Endothelial cell of umbilical vein (primary cell): Measurements from ENCODE around the gene HSPA2. TPM values are rescaled to one million over a fixed set of nuclear protein-coding genes. Genes with fewer than 3 reads are reported as not detected.

Source experiments
- BruUV-seq: library from RNA; stranded (reverse); fragments of 400-500 nt; replicated peaks from 2 replicates; lab custom pipeline; 2021; lab: Mats Ljungman, UMichigan
- CTCF ChIA-PET: fragments of 300-600, 350-600 bp; sonication (Branson Sonifier 250); formaldehyde crosslinking; loops from one replicate; lab custom pipeline; 2021; ENCODE audit warnings: antibody characterized with exemption, inconsistent platforms; lab: Charles Lee
- POLR2A ChIA-PET: fragments of 300-600, 350-600 bp; sonication (Branson Sonifier 250); formaldehyde crosslinking; loops from one replicate; lab custom pipeline; 2021; ENCODE audit warnings: antibody characterized with exemption, inconsistent platforms; lab: Charles Lee
- DNase-seq: peaks from one replicate; pipeline ENCODE4 v3.0.0-alpha.2; 2011; ENCODE audit warnings: low read depth, low spot score
- FAIRE-seq: peaks from 2 replicates; lab custom pipeline; 2011; peaks lifted over from hg19 to GRCh38; lab: Jason Lieb, UNC
- H2AFZ ChIP-seq: 2 replicates; pipeline ENCODE4 v1.6.0; 2012; ENCODE audit warnings: low read depth, low read length, control low read depth, inconsistent platforms
- H3K27ac ChIP-seq: 2 replicates; pipeline ENCODE4 v1.5.1; 2011; ENCODE audit warnings: low read depth, mild to moderate bottlenecking, control low read depth, low read length, moderate library complexity; ENCODE audit not compliant: insufficient read depth
- H3K27me3 ChIP-seq, 2 experiments: 2 replicates each; pipeline versions ENCODE4 v1.6.0 to v1.6.1; 2011; ENCODE audit warnings: low read length in 2 of 2, mixed read lengths in 1 of 2; ENCODE audit not compliant: control insufficient read depth in 2 of 2, insufficient read depth in 2 of 2
- H3K36me3 ChIP-seq, 2 experiments: 2 replicates in 1 of 2; 3 replicates in 1 of 2; pipeline ENCODE4 v1.5.1; 2011; ENCODE audit warnings: low read length in 2 of 2, mild to moderate bottlenecking in 1 of 2, moderate library complexity in 1 of 2; ENCODE audit not compliant: control insufficient read depth in 2 of 2, insufficient read depth in 2 of 2; ENCODE audit errors: extremely low read depth in 1 of 2
- H3K4me1 ChIP-seq: 3 replicates; pipeline ENCODE4 v1.5.1; 2011; ENCODE audit warnings: mild to moderate bottlenecking, low read length; ENCODE audit not compliant: control insufficient read depth, insufficient read depth; ENCODE audit errors: extremely low read depth
- H3K4me2 ChIP-seq: 2 replicates; pipeline ENCODE4 v1.6.1; 2011; ENCODE audit warnings: low read length, control low read depth, mixed read lengths; ENCODE audit not compliant: insufficient read depth
- H3K4me3 ChIP-seq, 3 experiments: fragments of 200-600 bp in 1 of 3; sonication (generic), shearing (Covaris generic) in 1 of 3; replicated peaks in 1 of 3; 2 replicates each; pipeline ENCODE4 v1.5.1; 2011 to 2016; ENCODE audit warnings: control low read depth in 3 of 3, low read length in 3 of 3, mild to moderate bottlenecking in 2 of 3, inconsistent platforms in 1 of 3, low read depth in 1 of 3, moderate library complexity in 1 of 3; ENCODE audit not compliant: insufficient read depth in 1 of 3
- H3K79me2 ChIP-seq: 2 replicates; pipeline ENCODE4 v1.6.0; 2012; ENCODE audit warnings: low read length, inconsistent platforms; ENCODE audit not compliant: control insufficient read depth, insufficient read depth
- H3K9ac ChIP-seq: replicated peaks from 2 replicates; pipeline ENCODE3; 2011; ENCODE audit warnings: low read length, control low read depth; ENCODE audit not compliant: insufficient read depth; ENCODE audit errors: extremely low read depth
- H3K9me1 ChIP-seq: replicated peaks from 3 replicates; pipeline ENCODE4 v1.6.0; 2011; ENCODE audit warnings: mild to moderate bottlenecking, low read length; ENCODE audit not compliant: control insufficient read depth, insufficient read depth; ENCODE audit errors: extremely low read depth
- H3K9me3 ChIP-seq: replicated peaks from 2 replicates; pipeline ENCODE4 v1.5.1; 2012; ENCODE audit warnings: low read length, inconsistent platforms; ENCODE audit not compliant: control insufficient read depth, insufficient read depth
- H4K20me1 ChIP-seq: replicated peaks from 2 replicates; pipeline ENCODE3; 2011; ENCODE audit warnings: mild to moderate bottlenecking, low read length; ENCODE audit not compliant: control insufficient read depth, insufficient read depth; ENCODE audit errors: extremely low read depth
- EZH2 ChIP-seq: IDR thresholded peaks from 2 replicates; pipeline ENCODE4 v1.6.1; 2012; ENCODE audit warnings: borderline replicate concordance, low read depth, mild to moderate bottlenecking, moderate library complexity, low read length, inconsistent platforms; ENCODE audit not compliant: severe bottlenecking
- FOS ChIP-seq: IDR thresholded peaks from 2 replicates; pipeline ENCODE4 v1.6.1; 2011; ENCODE audit warnings: mild to moderate bottlenecking, low read length, moderate library complexity, borderline replicate concordance; ENCODE audit not compliant: insufficient read depth
- GATA2 ChIP-seq: IDR thresholded peaks from 2 replicates; pipeline ENCODE4 v1.7.0; 2011; ENCODE audit warnings: low read depth, mild to moderate bottlenecking, moderate library complexity, mixed read lengths, low read length; ENCODE audit not compliant: insufficient read length, insufficient read depth
- JUN ChIP-seq: IDR thresholded peaks from 2 replicates; pipeline ENCODE4 v1.6.1; 2011; ENCODE audit warnings: borderline replicate concordance, low read depth; ENCODE audit not compliant: insufficient read length, insufficient read depth
- MYC ChIP-seq: IDR thresholded peaks from one replicate; pipeline ENCODE4 v1.6.1; 2011; ENCODE audit warnings: mild to moderate bottlenecking, low read depth, low read length
- POLR2A ChIP-seq: IDR thresholded peaks from 2 replicates; pipeline ENCODE4 v1.6.1; 2012; ENCODE audit warnings: low read depth, mild to moderate bottlenecking, control low read depth, low read length
- POLR2AphosphoS5 ChIP-seq: IDR thresholded peaks from 2 replicates; pipeline ENCODE4 v1.6.1; 2012; ENCODE audit warnings: low read depth, mild to moderate bottlenecking, control low read depth, low read length, moderate library complexity; ENCODE audit not compliant: insufficient read depth
- dilution Hi-C: fragments of 300-500 bp; cut with MboI; formaldehyde crosslinking; loops from one replicate; pipeline ENCODE4 v1.15.0; 2019; ENCODE audit warnings: low sequenced_read_pairs; ENCODE audit not compliant: extremely low pct_ligation_motif_present
- intact Hi-C: fragments of 100-400 bp; cut with micrococcal nuclease; formaldehyde crosslinking; loops from one replicate; pipeline ENCODE4 v1.10.0; 2022
- polyA plus RNA-seq, 4 experiments: library from polyadenylated mRNA; depleted of rRNA in 3 of 4; stranded (reverse) in 3 of 4; unstranded in 1 of 4; fragments of >200 nt; gene quantifications; 2 replicates each; pipeline versions ENCODE4 v1.2.1 to v1.2.3, GENCODE V29; 2011 to 2012; ENCODE audit warnings: missing spikeins in 1 of 4
- total RNA-seq: library from RNA; stranded (reverse); gene quantifications from 2 replicates; pipeline ENCODE4 v1.2.3, GENCODE V29; 2021
- TF ChIP-seq, protein P1 (sequence below): IDR thresholded peaks from 2 replicates; pipeline ENCODE4 v1.6.1; 2011; ENCODE audit not compliant: insufficient read depth, insufficient read length
- TF ChIP-seq, protein P2 (sequence below), 2 donors: IDR thresholded peaks; 1 replicate in 1 of 2; 2 replicates in 1 of 2; pipeline ENCODE4 v1.5.1; 2011; ENCODE audit warnings: low read length in 2 of 2, mild to moderate bottlenecking in 2 of 2, moderate library complexity in 2 of 2, control low read depth in 1 of 2, inconsistent platforms in 1 of 2, low read depth in 1 of 2; ENCODE audit not compliant: insufficient read depth in 1 of 2; ENCODE audit errors: extremely low read depth in 1 of 2

The HSPA2 gene
- total and polyA plus RNA-seq, 2 donors (not counting 3 experiments of a cell fraction or from before 2014, with no cell fraction given): 5.3 to 11.4 TPM

GRCh38 chr14:64507376-64508156 lies 33.0 kb upstream of the HSPA2 start:
- POLR2A ChIA-PET: no interaction called here
- no TSS peak for BruUV-seq
- TF ChIP-seq FOS (no peak), POLR2AphosphoS5 (no peak), MYC (no peak), EZH2 (no peak), POLR2A (no peak), GATA2 (no peak), JUN (no peak)
- TF ChIP-seq, protein P1, sequence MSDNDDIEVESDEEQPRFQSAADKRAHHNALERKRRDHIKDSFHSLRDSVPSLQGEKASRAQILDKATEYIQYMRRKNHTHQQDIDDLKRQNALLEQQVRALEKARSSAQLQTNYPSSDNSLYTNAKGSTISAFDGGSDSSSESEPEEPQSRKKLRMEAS: no peak
- TF ChIP-seq, protein P2, sequence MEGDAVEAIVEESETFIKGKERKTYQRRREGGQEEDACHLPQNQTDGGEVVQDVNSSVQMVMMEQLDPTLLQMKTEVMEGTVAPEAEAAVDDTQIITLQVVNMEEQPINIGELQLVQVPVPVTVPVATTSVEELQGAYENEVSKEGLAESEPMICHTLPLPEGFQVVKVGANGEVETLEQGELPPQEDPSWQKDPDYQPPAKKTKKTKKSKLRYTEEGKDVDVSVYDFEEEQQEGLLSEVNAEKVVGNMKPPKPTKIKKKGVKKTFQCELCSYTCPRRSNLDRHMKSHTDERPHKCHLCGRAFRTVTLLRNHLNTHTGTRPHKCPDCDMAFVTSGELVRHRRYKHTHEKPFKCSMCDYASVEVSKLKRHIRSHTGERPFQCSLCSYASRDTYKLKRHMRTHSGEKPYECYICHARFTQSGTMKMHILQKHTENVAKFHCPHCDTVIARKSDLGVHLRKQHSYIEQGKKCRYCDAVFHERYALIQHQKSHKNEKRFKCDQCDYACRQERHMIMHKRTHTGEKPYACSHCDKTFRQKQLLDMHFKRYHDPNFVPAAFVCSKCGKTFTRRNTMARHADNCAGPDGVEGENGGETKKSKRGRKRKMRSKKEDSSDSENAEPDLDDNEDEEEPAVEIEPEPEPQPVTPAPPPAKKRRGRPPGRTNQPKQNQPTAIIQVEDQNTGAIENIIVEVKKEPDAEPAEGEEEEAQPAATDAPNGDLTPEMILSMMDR (IDR thresholded peaks at IDR 0.05; ENCODE audit: extremely low read depth in 1 of 2, insufficient read depth in 1 of 2, low read depth in 1 of 2, low read length in 2 of 2): no peak

More at GRCh38 chr14:64507376-64508156, 33.0 kb upstream of the HSPA2 start:
- Histone ChIP-seq H3K4me3 (no peak overlapping the region), H3K4me1 (peaks cover 29% of the 10 kb centered on the region), H3K4me2 (peak overlapping the region; percentile 78), H3K36me3 (no peaks in the 10 kb centered on the region), H3K9ac (no peak overlapping the region), H3K9me1 (no peaks in the 10 kb centered on the region), H3K27ac (no peak overlapping the region), H3K9me3 (no peaks in the 10 kb centered on the region), H3K79me2 (peaks cover 70% of the 10 kb centered on the region), H4K20me1 (peaks cover 23% of the 10 kb centered on the region), H2AFZ (no peak overlapping the region), H3K27me3 (no peaks in the 10 kb centered on the region)
- CTCF ChIA-PET: no interaction called here
- dilution Hi-C loops (no loop called here), intact Hi-C loops (loop anchor here (10.0 kb wide), 1 partner anchor 863 kb away; the partner anchor contains the start of gene WDR89)
- FAIRE-seq (no peak), DNase-seq (no peak)
